GM21526 (cell line): ENCODE data around the gene HSP90B1.

Source experiments
- ATAC-seq: cut with Tn5 transposase; IDR thresholded peaks from one replicate; pipeline ENCODE4 v1.9.1; 2021; ENCODE audit warnings: moderate library complexity; ENCODE audit not compliant: unreplicated experiment, low FRiP score

The HSP90B1 gene

GRCh38 chr12:103929046-103929783 lies 995 bp upstream of the HSP90B1 start:
- ATAC-seq: peak; percentile 22

- no peak for ATAC-seq
Observed at GRCh38 chr12:103929784-103930033, 501 bp upstream of the HSP90B1 start.

DNA sequence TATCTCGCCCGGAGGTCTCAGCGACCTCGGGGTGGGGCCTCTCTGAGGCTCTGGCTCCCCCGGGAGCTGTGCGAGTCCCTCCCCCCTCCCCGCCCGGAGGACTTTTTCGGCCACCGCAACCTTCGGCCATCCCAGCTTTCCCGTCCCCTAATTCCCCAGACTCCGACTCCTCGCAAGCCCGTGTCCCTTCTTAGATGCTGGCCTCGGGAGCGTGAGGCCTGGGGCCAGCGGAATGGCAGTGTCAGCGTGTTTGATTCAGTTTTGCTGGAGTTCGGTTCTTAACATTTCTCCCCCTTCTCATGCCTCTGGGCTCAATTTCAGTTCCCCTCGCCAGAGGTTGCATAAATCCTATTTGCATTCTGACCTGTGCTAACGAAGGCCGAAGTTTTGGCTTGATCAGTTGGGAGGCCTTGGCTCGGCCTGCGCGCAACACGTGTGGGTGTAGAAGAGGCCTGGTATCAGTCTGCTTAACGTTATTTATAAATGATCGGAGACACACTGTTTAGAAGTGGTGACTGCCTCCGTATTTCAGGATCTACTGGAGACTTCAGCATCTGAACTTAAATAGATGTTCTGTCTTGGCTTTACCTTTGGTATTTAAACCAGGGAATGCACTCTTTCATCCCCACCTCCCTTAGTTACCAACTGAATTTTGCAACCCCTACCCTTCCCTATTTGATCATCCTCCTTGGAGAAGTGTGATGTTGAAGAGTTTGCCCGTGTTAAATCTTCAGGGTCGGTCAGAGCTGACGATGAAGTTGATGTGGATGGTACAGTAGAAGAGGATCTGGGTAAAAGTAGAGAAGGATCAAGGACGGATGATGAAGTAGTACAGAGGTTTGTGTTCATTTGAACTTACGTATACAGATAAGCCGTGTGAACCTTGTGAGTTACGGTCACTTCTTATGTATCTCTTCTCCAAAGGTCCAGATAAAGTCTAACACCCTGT lies 851 bp downstream of the HSP90B1 start:
- no peak for ATAC-seq

GRCh38 chr12:103933237-103933636 lies 3.0 kb downstream of the HSP90B1 start:
- no peak for ATAC-seq

DNA sequence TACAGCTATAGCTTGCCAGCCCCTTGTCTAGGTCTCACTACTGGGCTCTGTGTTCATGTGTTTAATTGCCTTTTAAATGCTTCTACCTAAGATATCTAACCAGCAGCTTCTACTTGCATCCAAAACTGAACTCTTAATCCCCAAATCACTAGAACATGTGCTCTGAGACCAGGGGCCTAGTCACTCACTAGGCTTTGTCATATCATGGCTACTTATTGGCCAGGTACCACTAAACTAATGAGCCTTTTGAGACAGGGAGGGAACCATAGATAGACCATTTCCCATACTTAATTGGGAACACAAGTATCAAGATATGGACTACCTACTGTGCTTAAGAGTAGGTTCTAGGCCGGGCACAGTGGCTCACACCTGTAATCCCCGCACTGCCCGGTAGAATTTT lies 6.5 kb downstream of the HSP90B1 start:
- no peak for ATAC-seq

- no peak for ATAC-seq
Observed at GRCh38 chr12:103944964-103945363, 14.8 kb downstream of the HSP90B1 start.

DNA sequence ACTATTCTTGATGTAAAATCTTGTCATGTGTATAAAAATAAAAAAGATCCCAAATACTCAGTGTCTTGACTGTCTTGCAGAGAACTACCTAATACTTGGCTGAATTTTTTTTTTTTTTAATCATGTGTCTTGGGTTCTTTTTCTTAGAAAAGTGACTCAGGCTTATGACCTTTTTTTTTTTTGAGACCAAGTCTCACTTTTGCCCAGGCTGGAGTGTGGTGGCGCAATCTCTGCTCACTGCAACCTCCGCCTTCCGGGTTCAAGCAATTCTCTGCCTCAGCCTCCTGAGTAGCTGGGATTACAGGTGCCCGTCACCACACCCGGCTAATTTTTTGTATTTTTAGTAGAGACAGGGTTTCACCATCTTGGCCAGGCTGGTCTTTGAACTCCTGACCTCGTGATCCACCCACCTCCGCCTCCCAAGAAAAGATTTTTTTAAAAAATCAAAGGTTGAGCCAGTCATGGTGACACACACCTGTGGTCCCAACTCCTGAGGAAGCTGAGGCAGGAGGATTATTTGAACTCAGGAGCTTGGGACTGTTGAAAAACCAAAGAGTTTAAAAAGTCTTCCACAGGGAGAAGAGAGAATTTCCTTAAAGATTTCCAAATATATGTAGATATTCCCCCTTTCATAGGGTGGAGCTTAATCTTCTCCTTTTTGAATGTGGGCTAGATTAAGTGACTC lies 17.8 kb downstream of the HSP90B1 start:
- no peak for ATAC-seq

GRCh38 chr12:103948746-103949406 lies 18.7 kb downstream of the HSP90B1 start:
- ATAC-seq: no peak

- ATAC-seq: no peak
Observed at GRCh38 chr12:103952497-103952896, 22.3 kb downstream of the HSP90B1 start.

- ATAC-seq: peak; percentile 1
Observed at GRCh38 chr12:103955811-103956508, 25.8 kb downstream of the HSP90B1 start.

- peak; percentile 26 for ATAC-seq
Observed at GRCh38 chr12:103956509-103957027, 26.4 kb downstream of the HSP90B1 start.

GRCh38 chr12:103957865-103958388 lies 27.7 kb downstream of the HSP90B1 start:
- no peak for ATAC-seq

DNA sequence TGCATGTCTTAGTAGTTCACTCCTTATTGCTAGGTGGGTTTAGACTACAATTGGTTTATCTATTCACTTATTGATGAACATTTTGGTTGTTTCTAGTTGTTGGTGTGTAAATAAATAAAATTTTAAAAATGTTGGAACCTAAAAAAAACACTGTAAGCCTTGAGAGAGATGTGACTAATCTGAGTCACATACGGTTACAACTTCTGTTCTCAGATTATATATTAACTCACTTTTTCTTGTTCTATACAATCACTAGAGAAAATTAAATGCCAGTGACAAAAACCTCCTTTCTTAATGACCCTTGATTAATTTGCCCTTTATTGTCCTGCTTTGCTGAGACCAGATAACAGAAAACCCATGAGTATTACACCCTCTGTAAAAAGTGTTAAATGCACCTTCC lies 28.4 kb downstream of the HSP90B1 start:
- no peak for ATAC-seq

DNA sequence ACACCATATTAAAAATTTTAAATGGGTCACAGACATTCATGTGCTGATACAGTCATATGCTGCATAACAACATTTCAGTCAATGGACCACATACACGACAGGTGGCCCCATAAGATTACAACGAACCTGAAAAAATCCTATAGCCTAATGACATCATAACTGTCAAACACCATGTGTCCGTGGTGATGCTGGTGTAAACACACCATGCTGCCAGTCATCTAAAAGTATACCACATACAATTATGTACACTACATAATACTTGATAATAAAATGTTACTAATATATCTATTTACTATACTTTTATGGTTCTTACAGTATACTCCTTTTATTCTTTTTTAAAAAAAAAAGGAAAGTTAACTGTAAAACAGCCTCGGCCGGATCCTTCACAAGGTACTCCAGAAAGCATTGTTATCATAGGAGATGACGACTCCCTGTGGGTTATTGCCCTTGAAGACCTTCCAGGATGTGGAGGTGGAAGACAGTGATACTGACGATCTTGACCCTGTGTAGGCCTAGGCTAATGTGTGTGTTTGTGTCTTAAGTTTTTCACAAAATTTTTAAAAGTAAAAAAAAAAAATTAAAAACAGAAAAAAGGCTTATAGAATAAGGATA lies 30.5 kb downstream of the HSP90B1 start:
- ATAC-seq: no peak

GRCh38 chr12:103962493-103962892 lies 32.3 kb downstream of the HSP90B1 start:
- no peak for ATAC-seq

GRCh38 chr12:103964805-103965204 lies 34.6 kb downstream of the HSP90B1 start:
- no peak for ATAC-seq

DNA sequence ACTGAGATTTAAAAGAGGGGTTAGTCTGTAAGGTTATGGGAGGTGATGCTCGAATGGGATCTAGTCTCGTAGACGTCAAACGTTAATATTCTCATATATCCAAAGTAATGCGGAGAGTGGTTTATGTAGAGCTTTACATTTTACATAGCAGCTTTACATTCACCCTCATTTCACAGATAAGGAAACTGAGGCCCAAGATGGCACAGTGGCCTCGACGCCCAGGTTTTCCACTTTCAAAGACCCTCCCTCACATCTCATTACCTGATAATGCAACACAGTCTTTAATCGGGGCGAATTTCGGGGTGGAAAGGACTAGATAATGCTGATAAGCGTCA lies 35.0 kb downstream of the HSP90B1 start:
- ATAC-seq: no peak

- ATAC-seq: peak; percentile 79
Observed at GRCh38 chr12:103965590-103966504, 35.6 kb downstream of the HSP90B1 start, which contains the start of gene TDG. TSS of gene TDG (plus strand) at chr12:103965872. CDS start at chr12:103966038, 166 bp downstream.
